ENCODE measurements around the gene ZKSCAN7.
"Not testable (repeated sequence)": the region's sequence is repeated elsewhere in the genome, so short reads cannot be mapped to it uniquely, and the experiment has no call there.

- TF ChIP-seq ZNF501 (tag by site-specific recombination; IDR thresholded peaks at IDR 0.05); ZNF560 (tag by site-specific recombination; IDR thresholded peaks at IDR 0.05; ENCODE audit: borderline replicate concordance); ZNF146 (tag by site-specific recombination; IDR thresholded peaks at IDR 0.05); ZNF138 (tag by site-specific recombination; IDR thresholded peaks at IDR 0.05; ENCODE audit: borderline replicate concordance); REPIN1 (tag by site-specific recombination; IDR thresholded peaks at IDR 0.05; ENCODE audit: low read depth); SP7 (tag by site-specific recombination; IDR thresholded peaks at IDR 0.05); MEIS1 (CRISPR knock-in tag; IDR thresholded peaks at IDR 0.05; ENCODE audit: borderline replicate concordance); WT1 (tag by site-specific recombination; IDR thresholded peaks at IDR 0.05); ZNF214 (tag by site-specific recombination; IDR thresholded peaks at IDR 0.05; ENCODE audit: borderline replicate concordance); ZNF274 (IDR thresholded peaks at IDR 0.05; ENCODE audit: low read length); ZNF274 (tag by site-specific recombination; IDR thresholded peaks at IDR 0.05; ENCODE audit: borderline replicate concordance); ZSCAN18 (tag by site-specific recombination; IDR thresholded peaks at IDR 0.05); ZSCAN5A (tag by site-specific recombination; IDR thresholded peaks at IDR 0.05): not testable (repeated sequence)
- TF ChIP-seq, protein P1, sequence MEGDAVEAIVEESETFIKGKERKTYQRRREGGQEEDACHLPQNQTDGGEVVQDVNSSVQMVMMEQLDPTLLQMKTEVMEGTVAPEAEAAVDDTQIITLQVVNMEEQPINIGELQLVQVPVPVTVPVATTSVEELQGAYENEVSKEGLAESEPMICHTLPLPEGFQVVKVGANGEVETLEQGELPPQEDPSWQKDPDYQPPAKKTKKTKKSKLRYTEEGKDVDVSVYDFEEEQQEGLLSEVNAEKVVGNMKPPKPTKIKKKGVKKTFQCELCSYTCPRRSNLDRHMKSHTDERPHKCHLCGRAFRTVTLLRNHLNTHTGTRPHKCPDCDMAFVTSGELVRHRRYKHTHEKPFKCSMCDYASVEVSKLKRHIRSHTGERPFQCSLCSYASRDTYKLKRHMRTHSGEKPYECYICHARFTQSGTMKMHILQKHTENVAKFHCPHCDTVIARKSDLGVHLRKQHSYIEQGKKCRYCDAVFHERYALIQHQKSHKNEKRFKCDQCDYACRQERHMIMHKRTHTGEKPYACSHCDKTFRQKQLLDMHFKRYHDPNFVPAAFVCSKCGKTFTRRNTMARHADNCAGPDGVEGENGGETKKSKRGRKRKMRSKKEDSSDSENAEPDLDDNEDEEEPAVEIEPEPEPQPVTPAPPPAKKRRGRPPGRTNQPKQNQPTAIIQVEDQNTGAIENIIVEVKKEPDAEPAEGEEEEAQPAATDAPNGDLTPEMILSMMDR (tag by site-specific recombination; IDR thresholded peaks at IDR 0.05): not testable (repeated sequence)
- TF ChIP-seq, protein P2, sequence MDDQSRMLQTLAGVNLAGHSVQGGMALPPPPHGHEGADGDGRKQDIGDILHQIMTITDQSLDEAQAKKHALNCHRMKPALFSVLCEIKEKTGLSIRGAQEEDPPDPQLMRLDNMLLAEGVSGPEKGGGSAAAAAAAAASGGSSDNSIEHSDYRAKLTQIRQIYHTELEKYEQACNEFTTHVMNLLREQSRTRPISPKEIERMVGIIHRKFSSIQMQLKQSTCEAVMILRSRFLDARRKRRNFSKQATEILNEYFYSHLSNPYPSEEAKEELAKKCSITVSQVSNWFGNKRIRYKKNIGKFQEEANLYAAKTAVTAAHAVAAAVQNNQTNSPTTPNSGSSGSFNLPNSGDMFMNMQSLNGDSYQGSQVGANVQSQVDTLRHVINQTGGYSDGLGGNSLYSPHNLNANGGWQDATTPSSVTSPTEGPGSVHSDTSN (CRISPR knock-in tag; IDR thresholded peaks at IDR 0.05): not testable (repeated sequence)
Observed at GRCh38 chr3:44580971-44581370, 26.0 kb downstream of the ZKSCAN7 start.

All from HEK293 (cell line).